C4-2B (cell line): ENCODE measurements around the gene ISX.

Experiments used
- CTCF ChIP-seq: fragments of 450-650 bp; conservative IDR thresholded peaks from 2 replicates; pipeline ENCODE4 v1.5.1; 2017; ENCODE audit warnings: mild to moderate bottlenecking
- ZFX ChIP-seq: fragments of 450-650 bp; IDR thresholded peaks from 2 replicates; pipeline ENCODE4 v1.6.1; 2017

- peak; percentile 96 for TF ChIP-seq CTCF
- no peak for TF ChIP-seq ZFX
Measured at GRCh38 chr22:35023692-35024363, 42.1 kb upstream of the ISX start.
